GF-D8 (cell line): ENCODE data around the gene SSTR1.
"Not testable (repeated sequence)": the region's sequence is repeated elsewhere in the genome, so short reads cannot be mapped to it uniquely, and the experiment has no call there.

Experiments
- DNase-seq: peaks from one replicate; lab custom pipeline; 2025; lab: John Stamatoyannopoulos, UW

Gene SSTR1, protein sequence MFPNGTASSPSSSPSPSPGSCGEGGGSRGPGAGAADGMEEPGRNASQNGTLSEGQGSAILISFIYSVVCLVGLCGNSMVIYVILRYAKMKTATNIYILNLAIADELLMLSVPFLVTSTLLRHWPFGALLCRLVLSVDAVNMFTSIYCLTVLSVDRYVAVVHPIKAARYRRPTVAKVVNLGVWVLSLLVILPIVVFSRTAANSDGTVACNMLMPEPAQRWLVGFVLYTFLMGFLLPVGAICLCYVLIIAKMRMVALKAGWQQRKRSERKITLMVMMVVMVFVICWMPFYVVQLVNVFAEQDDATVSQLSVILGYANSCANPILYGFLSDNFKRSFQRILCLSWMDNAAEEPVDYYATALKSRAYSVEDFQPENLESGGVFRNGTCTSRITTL

DNA sequence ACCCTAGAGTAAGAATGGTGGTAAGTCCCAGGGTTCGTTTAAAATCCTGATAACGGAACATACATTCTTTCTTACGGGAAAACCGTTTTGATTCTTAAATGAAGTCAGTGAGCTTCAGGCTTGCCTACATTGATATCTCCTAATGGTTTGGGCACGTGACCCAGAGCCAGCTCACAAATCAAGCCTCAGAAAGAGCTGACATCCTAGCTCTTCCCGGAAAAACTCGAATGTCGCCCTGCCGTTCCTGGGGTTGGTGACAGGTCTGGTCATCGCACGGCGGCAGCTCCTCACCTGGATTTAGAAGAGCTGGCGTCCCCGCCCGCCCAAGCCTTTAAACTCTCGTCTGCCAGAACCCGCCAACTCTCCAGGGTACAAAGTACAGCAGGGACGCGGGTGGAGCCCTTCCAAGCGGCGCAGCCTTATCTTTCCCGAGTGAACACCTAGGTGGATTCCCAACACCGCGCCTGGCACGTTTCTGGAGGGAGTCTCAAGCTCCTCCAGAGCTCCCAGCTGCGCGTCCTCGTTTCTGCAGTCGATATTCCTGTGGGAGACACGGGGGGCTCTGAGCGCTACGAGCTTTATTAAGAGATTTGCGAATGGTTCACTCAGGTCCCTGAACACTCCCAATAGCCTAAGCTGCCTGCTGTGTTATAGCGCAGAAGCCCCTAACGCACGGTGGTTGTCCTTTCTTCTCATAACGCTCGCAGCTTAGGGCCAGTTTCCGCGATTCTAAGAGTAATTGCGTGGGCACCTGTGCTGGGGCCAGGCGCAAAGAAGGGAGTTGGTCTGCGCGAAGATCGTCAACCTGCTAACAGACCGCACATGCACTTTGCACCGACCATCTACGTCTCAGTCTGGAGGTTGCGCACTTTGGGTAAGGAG is at the start of gene SSTR1:
Gene SSTR1 (plus strand): TSS at position 169 of the 882 bp plus-strand sequence. CDS start 1,486 bp downstream, outside the sequence.
- no peak for DNase-seq

DNA sequence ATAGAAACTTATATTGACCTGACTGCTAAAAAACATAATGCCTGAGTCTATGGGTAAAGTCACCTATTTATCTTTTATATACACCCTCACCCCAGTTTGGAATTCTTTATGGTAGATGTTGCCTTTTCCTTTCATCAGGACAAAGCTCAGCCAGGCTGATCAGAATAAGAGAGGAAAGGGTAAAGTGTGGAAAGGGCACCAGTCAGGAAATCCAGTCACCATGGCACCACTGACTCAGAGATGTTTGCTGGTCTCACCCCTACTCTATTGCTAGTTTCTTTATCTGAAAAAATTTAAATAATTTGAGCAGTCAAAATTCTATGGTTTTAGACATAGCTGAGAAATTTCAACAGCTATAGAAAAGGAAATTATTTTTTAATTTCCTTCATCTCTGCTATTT is 49.2 kb upstream of the SSTR1 start:
- DNase-seq, result no peak

DNA sequence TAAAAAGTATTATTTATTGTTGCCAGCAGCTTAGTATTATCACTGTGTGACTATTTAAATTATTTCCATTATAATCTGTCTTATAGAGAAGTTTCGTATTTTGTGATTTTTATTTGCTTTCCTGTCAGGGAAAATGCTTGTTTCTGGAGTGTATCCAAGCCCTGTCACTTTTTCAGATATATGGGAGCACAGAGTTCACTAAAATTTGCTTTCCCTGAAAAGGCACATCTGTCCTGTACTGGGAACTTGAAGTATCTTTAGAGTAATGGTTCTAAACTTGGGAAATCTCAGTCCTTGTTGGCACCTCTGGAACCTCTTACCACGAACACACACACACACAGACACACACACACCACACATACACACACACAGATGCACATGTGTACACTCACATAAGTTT is 39.3 kb upstream of the SSTR1 start:
- no peak for DNase-seq

DNA sequence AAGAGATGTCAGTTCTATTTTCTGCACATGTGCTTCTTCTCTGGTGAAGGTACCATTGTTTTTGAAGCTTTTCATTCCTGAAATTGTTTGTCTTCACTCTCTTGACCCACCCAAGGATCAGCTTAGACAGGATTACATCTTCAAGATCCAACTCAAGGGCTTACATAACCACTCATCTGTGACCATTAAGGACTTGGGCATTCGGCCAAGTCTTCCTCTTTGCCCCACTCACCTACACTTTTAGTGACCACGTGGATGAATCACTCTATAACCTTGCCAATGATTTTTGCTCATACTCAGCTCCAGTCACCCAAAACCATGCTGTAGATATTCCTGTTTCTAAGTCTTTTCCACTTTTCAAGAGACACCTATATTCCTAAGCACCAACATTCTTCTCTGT is 36.5 kb upstream of the SSTR1 start:
- DNase-seq, result no peak

DNA sequence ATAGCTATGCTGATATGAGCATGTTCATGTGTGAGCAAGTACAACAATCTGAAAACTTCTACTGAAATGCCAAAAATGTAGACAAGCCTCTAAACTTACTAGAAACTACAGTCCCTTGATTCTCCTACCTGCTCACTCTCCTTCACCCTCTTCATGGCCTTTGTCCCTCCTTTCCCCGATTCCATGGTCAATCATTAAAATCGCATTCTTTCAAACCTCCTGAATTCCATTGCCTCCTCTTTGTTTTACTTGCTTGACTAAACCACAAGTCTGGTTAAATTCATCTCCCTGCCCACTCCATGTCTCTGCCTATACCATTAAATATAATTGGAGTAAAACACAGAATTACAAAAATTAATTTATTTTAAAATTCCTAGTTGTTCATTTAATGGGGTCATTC is 33.0 kb upstream of the SSTR1 start:
- no peak for DNase-seq

DNA sequence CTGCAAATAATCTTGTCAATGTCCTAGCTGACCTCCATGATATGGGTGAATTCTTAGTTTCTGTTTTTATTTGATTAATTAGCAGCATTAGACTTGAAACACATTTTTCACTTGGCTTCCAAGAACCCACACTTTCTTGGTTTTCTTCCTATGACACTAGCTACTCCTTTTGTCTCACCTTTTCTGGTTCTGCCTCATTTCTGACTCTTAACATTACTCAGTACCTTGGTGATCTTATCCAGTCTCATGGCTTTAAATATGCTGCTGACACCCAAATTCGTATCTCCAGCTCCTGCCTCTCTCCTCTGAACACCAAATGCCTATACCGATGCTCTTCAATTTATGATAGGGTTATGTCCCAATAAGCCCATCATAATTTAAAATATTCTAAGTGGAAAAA is 32.0 kb upstream of the SSTR1 start:
- DNase-seq, result no peak

DNA sequence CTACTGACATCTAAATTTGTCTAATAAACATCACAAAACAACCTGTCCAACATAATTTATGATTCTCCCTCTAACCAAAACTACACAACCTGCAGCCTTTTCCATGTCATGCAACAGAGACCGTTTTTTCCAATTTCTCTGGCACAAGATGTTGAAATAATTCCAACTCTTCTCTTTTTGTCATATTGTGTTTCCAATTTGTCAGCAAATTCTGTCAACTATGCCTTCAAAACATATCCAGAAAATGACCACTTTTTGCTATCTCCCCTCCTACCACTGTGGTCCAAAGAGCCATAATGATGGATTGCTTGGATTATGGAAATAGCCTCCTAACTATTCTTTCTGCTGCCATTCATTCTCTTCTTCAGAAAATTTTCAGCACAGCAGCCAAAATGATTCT is 31.3 kb upstream of the SSTR1 start:
- DNase-seq, result no peak

DNA sequence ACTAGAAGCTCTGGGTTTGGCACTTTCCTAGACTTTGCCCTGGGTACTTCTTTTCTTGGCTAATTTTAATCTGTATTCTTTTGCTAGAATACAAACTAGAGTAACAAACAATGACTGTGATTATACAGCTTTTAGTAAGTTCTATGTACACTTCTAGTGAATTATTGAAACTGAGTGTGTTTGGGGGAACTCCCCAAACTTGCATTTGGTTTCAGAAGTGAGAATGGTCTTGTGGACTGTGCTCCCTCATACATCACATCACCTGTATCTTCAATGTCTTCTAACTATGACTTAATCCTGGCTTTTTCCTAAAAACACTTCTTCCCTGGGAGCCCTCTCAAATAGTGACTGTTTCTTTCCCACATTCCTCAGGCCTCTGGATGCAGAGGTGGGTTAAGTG is 23.6 kb upstream of the SSTR1 start:
- no peak for DNase-seq

DNA sequence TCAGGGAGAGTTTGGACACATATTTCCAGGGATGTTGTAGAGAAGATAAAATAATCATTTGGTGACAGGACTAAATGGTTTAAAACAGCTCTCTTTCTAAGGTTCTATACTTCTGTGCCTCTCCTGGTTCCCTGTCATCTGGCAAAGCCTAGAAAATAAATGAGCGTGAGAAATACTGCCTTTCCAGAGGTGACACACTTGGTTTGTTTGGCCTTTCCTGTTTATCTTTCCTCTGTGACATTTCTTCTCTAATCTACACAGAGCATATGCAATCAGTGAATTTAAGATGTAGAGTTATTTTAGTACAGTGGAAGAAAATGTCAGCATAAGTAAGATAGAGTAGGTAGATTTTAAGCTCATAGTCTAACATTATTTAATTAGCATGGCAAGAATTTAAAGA is 22.0 kb upstream of the SSTR1 start:
- no peak for DNase-seq

DNA sequence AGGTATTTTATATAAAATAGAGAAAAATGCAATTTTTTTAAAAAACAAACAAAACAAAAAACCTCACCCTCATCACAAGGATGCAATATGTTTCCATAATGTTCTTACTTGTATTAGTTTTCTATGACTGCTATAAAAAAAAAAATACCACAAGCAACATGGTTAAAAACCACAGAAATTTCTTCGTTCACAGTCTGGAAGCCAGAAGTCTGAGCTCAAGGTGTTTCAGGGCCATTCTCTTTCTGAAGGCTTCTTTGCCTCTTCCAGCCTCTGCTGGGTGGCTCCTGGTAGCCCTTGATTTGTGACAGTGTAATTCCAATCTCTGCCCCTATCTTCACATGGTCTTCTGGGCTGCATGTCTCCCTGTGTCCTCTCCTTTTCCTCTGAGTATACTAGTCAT is 21.5 kb upstream of the SSTR1 start:
- no peak for DNase-seq

DNA sequence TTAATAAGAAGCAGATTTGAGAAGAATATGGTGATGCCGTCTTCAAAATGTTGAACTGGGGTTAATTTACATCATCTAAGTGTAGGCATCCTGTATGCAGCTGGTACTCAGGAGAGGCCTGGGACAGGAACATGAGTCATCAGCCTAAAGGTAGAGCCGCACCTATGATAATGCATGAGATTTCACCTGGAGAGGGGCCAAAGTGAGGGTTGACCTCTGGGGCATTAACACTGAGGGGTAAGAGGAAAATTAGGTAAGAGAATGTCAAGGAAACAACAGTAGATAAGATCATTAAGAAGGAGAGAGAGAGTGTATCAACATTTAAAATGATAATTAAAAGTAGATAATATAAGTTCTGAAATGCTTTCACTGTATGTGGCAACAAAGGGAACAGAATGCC is 20.2 kb upstream of the SSTR1 start:
- DNase-seq, result no peak

DNA sequence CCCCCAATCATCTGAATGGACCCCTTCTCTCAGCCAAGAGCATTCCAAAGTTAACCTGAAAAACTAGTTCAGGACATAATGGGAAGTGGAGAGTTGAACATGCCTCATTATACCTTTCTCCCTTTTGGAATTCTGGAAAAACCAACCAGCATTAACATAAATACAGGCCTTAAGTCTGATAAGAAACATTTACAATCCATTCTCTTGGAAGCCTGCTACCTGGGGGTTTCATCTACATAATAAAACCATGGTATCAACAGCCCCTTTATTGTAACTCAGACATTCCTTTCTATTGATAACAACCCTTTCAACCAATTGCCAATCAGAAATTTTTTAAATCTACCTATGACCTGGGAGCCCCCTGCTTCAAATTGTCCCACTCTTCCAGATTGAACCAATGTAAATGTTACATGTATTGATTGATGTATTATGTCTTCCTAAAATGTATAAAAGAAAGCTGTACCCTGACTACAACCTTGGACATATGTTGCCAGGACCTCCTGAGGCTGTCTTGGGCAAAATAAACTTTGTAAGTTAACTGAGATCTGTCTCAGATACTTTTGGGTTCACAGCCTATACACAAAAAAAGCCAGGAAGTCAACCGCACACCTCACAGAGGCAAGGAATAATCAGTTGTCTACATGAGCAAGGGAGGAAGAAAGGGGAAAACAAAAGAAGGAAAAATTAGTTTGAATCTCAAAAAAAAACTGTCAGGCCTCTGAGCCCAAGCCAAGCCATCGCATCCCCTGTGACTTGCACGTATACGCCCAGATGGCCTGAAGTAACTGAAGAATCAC is 17.6 kb upstream of the SSTR1 start:
- DNase-seq, result no peak

DNA sequence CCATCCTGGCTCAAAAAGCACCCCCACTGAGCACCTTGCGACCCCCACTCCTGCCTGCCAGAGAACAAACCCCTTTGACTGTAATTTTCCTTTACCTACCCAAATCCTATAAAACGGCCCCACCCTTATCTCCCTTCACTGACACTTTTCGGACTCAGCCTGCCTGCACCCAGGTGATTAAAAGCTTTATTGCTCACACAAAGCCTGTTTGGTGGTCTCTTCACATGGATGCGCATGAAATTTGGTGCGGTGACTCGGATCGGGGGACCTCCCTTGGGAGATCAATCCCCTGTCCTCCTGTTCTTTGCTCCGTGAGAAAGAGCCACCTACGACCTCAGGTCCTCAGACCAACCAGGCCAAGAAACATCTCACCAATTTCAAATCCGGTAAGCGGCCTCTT is 16.9 kb upstream of the SSTR1 start:
- DNase-seq, result not testable (repeated sequence)

DNA sequence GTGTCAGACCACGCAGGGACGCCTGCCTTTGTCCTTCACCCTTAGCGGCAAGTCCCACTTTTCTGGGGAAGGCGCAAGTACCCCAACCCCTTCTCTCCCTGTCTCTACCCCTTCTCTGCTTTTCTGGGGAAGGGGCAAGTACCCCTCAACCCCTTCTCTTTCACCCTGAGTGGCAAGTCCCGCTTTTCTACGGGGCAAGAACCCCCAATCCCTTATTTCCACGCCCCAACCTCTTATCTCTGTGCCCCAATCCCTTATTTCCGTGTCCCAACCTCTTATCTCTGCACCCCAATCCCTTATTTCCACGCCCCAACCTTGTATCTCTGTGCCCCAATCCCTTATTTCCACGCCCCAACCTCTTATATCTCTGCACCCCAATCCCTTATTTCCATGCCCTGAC is 16.2 kb upstream of the SSTR1 start:
- DNase-seq, result not testable (repeated sequence)

DNA sequence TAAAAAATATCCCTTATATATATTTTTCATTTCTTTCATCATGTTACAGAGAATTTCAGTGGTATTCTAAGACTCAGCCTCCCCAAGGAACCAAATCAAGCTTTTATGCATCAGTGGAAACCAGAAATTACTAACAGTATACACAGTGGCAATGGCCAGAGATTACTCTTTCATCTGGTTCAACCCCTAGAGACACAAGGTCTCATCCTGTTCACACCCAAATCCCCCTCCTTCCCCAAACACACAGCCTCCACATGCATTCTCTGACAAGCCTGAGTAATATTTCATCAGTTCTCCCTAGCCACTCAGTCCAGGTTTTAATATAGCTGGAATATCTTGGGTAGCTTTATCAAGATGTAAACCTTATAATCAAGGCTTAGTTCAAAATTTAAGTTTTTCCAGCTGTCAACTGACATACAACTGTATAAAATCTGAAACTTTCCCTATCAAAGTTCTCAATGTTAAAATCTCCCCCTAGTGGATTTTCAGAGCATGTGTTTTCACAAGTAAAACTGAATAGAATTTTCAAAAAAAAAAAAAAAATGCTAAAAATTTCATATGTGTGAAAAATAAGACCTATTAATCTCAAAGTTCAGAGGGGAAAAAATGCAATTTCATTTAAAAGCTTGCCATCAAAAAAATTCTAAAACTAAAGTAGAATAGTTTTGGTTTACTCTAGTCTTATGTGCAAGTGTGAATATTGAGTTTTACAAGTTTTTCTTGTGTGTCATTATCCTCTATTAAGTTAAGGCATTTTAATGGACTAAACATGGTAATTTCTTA is 10.5 kb upstream of the SSTR1 start:
- DNase-seq, result no peak

DNA sequence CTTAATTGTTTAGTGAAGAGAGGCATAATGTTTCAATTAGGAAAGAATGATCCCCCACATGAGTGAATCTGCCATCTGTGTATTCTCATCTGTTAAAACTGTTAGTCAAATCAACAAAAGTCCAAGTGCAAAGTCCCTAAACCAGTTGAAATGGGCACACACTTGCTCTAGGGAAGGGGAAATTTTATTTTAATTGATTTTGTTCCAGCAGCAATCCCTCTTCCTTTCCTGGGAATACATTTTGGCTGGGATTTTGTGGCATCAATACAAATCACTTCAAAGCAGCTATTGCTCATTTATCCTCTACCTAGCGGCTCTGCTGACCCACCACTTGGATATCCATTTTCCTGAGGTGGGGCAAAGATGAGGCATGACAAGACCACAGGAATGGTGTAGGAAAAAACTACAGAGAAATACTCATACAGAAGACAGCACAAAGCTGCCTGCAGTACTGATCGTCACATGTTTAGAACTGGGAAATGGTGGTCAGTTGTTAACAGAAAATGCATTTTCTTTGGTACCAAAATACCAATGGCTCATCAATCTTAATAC is 9.8 kb upstream of the SSTR1 start:
- DNase-seq, result no peak

DNA sequence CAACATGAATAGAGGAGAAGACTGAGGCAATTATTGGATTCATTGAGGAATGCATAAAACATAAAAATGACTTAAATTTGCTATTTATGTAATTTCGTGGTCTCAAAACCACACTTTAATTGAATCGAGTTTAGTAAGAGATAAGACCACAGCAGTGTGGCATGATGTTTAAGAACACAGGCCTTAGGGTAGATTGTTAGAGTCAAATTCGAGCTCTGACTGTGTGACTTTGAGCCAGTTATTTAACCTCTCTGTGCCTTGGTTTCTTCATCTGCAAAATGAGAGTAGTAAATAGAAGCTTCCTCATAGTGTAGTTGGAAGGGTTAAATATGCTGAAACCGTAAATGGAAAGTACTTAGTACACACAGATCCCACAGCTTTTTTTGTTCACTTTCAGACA is 9.3 kb upstream of the SSTR1 start:
- no peak for DNase-seq

DNA sequence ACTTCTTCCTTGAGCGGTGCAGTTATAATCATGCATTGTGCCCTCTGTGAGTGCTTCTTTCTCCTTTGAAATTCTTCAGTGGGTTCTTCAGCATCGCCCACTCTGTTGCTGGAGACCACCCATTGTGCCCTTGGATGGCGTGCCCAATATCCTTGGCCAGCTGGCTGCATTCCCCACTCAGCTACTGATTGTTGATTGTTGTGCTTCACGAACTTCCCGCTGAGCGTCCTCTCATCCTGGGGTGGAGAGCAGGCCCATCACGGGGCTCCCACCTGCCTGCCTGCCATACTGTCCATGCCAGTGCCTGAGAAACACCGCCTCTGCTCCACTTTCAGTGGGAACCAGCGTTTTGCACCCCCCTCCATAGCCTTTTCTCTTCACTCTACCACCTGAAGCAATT is 8.6 kb upstream of the SSTR1 start:
- no peak for DNase-seq

DNA sequence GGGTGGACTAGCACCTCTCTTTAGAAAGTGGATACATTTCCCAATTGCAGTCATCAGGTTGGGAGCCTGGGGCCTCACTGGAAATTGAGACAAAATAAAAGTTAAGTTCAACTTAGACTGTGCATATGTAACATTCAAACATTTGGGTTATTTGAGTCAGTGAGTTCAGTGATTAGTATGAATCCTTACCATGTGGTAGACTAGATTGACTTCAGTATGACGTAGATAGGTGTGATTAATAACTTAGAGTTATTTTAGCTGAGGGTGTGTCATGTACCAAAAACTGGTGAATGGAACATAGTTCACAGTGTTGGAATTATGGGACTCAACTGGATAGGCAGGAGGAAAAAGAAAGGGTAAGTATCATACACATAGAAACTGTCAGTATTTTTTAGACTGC is 8.0 kb upstream of the SSTR1 start:
- no peak for DNase-seq

DNA sequence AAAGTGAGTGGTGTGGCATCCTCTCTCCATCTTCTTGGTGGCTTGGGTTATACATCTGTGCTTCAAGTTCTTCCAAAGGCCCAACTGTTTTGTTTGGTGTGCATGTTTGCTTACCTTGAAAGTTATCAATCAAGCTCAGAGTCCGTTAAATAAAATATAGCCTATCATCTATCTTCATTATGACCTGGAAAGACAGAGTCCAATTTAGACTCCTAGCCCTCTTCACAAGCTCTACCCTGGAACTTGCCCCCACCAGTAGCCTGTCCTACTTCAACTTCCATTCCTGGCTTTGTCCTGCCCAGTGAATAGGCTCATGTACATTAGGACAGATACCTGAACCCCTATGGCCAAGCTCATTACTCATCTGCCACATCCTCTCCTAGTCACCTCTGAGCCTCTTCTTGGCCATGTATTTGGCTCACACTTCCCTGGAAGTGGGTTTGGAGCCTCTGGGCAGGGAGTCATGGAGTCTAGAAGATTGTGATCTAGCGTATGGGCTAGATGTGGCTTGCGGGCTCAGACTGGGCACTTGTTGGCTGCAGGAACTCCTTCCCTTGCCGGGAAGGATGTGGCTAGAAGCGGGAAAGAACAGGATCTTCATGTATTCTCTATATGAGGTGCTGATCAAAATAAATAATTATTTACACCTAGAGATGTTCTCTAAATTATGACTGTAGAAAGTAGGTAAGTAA is 6.4 kb upstream of the SSTR1 start:
- no peak for DNase-seq
